ENCODE results near the gene IRS4.

DNA sequence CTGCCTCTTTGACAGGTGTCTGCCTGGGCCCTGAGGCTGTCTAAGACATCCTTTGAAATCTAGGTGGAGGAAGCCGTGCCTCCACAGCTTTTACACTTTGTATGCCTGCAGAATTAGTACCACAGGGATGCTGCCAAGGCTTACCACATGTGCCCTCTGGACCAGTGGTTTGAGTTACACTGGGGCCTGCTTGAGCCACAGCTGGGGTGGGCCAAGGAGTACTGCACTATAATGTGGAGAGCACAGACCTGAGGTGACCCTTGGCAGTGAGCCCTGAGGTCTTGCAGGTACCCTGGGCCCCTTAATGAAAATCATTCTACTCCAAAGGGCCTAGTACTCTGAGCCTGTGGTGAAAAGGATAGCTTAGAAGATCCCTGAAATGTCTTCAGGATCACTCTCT, 27.2 kb upstream of the IRS4 start:
- TF ChIP-seq, protein P1, sequence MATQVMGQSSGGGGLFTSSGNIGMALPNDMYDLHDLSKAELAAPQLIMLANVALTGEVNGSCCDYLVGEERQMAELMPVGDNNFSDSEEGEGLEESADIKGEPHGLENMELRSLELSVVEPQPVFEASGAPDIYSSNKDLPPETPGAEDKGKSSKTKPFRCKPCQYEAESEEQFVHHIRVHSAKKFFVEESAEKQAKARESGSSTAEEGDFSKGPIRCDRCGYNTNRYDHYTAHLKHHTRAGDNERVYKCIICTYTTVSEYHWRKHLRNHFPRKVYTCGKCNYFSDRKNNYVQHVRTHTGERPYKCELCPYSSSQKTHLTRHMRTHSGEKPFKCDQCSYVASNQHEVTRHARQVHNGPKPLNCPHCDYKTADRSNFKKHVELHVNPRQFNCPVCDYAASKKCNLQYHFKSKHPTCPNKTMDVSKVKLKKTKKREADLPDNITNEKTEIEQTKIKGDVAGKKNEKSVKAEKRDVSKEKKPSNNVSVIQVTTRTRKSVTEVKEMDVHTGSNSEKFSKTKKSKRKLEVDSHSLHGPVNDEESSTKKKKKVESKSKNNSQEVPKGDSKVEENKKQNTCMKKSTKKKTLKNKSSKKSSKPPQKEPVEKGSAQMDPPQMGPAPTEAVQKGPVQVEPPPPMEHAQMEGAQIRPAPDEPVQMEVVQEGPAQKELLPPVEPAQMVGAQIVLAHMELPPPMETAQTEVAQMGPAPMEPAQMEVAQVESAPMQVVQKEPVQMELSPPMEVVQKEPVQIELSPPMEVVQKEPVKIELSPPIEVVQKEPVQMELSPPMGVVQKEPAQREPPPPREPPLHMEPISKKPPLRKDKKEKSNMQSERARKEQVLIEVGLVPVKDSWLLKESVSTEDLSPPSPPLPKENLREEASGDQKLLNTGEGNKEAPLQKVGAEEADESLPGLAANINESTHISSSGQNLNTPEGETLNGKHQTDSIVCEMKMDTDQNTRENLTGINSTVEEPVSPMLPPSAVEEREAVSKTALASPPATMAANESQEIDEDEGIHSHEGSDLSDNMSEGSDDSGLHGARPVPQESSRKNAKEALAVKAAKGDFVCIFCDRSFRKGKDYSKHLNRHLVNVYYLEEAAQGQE (IDR thresholded peaks at IDR 0.05; ENCODE audit: insufficient read depth in 1 of 2, low read depth in 2 of 2, low read length in 2 of 2), result no peak
- TF ChIP-seq SIN3A (IDR thresholded peaks at IDR 0.05; ENCODE audit: borderline replicate concordance, insufficient read depth, low read length) (no peak), POLR2AphosphoS5 (IDR thresholded peaks at IDR 0.05; ENCODE audit: low read depth, low read length) (no peak)
